HG03565 (cell line): Measurements from ENCODE around the gene AK5.

Source experiments
- ATAC-seq: cut with Tn5 transposase; IDR thresholded peaks from one replicate; pipeline ENCODE4 v1.9.1; 2021; ENCODE audit warnings: mild to moderate bottlenecking, moderate library complexity; ENCODE audit not compliant: unreplicated experiment

The AK5 gene

DNA sequence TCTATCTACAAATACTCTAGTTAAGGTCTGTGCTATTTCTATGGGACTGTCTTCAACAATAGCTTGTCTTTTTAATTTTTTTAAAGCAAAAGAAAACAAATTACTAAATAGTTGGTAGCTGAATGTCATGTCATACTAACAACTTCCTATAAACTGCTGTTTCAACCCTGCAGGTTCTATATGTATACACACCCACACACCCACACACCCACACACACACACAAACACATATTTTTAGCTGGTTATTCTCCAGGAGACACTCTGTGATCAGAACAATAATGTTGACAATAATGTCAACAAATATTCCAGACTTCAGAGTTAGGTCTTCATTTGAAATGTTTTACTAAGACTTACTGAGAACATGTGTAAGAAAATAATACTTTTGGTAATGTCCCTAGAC lies 66.7 kb downstream of the AK5 start:
- ATAC-seq: no peak

DNA sequence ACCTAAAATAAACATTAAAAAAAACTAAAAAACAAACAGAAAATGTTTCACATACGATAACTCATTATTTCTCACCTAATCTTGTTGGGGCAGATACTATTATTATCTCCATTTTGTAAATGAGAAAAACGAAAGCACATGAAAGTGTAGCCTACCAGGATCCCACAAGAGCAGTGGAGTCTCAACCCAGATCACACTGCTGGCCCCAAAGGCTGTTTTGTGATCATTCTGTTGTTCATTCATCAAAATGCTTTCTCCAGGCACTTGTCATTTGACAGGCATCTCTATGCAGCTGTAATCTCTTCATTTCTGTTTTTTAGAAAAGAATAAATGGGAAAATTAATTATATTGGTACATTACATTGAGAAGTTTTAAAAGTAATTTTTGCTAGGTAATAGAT lies 67.5 kb downstream of the AK5 start:
- no peak for ATAC-seq

DNA sequence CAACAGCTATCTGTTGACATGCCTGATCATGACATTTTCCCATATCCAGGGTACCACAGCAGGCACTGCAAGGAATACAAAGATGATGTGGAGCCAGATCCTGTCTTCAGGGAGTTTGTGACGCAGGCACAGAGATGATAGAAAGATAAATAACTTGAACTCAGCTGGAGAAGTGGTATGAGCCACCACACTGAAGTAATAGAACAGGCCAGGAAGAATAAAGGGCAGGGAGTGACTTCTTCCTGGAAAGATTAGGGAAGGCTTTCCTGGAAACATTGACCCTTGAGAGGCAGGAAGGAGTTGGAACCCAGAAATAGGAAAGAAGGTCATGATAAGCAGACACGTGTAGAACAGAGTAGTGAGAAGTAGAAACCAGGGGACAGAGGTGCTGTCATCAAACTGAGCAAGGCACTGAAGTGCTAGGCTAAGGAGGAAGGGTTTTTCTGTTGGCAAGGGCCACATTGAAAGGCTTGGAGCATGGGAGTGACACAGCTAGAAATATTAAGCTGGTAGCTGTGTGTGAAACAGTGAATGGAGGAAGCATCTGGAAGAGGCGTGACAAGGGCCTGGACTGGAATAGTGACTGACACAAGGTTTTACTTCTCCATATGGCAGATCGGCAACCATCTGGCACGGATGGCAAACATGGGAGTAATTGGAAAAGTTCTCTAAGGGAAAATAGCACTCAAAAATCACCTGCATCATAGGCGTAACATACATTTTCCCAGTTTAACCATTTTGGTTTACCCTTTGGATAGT lies 68.4 kb downstream of the AK5 start:
- no peak for ATAC-seq

DNA sequence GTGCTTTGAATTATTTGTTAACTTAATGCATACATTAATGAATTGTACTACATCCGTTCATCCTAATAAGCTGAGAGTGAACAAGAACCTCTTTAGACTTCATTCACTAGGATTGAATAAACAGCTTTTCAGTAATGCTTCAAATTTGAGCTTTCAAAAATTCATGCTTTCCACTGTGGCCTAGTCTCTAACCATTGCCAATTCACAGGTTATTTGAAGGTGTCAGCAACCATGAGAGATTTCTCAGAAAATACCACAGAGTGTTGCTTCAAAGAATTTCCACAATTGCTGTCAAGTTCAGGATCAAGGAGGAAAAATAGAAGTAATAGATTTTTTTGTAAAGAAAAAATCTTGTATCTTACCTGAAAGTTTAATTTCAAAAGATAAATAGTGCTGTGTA lies 72.7 kb downstream of the AK5 start:
- no peak for ATAC-seq

DNA sequence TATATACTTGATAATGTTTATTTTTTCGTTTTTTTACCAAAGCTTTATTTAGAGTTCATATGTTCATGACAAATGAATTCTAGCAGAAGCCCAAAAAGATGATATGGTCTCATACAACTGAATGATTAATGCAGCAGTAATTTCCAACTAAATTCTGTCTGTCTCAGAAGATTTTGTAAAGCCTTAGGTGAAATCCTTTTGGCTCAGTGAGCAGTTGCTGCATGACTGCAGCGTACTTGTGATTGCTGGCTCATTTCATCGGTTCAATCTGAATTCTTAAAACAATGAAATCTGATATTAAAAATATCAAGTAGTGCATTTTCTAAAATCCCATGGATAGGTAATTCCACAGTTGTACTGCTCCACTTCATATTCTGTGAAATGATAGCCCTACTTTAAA lies 73.2 kb downstream of the AK5 start:
- no peak for ATAC-seq

DNA sequence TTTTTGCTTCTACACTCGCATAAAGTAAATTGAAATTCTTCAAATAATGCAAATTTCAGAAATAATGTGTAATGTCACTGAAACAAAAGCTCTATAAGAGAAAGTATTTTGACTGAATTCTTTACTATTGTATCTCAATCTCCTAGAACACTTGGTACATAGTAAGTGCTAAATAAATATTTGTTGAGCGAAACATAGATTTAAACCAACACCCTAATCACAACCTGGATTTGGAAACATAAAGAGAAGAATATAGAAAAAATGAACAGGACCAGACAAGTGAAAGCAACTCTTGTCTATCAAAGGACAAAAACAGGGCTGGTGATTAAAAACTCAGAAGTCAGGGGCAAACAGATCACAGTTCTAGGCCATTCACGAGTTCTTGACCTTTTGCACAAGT lies 74.3 kb downstream of the AK5 start:
- ATAC-seq: no peak

DNA sequence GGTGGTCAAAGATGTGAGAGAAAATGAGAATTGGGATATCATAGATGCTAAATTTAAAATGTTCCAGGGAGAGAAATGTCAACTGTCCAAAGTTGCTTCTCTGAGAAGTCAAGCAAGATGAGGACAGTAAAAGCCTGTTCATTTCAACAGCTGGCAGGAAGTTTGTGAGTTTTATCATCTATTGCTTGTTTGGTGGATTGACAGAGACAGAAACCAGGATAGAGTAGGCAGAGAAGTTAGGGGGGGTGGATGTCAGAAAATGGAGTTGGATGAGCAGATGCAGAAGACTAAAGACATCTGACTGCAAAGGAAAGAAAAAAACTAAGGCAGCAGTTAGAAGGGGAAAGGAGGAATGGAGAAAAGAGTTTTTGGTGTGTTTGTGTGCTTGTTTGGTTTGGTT lies 78.4 kb downstream of the AK5 start:
- ATAC-seq: no peak

DNA sequence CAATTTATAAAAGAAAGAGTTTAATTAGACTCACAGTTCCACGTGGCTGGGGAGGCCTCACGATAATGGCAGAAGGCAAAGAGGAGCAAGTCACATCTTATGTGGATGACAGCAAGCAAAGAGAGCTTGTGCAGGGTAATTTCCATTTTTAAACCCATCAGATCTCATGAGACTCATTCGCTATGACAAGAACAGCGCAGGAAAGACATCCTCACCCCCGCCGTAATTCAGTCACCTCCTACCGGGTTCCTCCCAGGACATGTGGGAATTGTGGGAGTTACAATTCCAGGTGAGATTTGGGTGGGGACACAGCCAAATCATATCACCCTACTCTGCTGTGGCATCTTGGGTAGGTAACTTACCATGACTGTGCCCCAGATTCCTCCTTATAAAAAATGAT lies 79.8 kb downstream of the AK5 start:
- no peak for ATAC-seq

DNA sequence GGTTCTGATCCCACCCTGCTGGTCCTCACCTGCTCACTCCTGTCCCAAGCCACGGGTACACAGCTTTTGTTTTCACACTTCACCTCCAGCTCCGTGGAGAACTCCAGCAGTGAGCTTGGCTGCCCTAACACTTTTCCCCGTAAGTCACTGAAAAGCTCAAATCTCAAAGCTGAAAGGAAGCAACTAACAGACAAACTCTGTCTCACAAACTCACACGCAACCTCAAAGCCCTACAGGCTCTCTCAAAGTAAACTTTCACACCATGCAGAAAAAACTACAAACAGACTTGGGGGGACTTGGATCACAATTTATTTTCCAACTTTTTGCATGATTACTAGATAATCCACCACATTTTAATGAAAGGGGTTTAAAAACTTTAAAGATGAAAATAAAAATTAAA lies 88.3 kb downstream of the AK5 start:
- no peak for ATAC-seq

DNA sequence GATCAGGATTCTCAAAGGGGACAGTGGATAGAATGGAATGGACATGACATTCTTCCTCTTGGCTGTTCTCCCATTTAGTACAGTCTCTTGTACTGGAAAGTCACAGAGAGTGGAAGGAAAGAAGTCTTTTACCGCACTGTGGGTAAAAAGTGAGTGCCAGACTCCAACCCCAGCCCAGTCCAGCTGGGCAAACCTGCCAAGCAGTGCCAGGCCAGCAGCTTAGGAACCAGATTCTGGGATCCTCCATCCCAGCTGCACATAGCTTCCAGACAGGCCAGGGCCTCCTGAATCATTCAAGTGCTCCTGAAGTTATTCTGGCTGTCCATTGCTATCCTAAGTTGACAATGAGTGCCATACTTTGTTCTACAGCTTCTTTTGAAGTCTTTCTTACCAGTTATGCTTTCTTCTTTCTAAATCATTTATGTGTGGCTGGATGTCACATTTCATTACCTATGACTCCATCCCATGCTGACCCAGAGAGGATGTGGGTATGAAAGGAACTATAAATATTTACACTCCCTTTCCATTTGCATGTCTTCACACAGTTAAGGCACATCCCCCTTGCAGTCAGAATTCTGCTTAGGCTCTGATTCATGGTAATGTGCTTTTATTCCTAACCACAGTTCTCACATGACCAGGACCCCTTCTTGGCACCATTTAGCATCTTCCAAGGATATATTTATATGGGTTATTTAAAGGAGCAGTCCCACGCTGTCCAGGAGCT lies 88.9 kb downstream of the AK5 start:
- no peak for ATAC-seq

- no peak for ATAC-seq
Observed at GRCh38 chr1:77371396-77371795, 89.6 kb downstream of the AK5 start.

GRCh38 chr1:77373702-77374101 lies 91.9 kb downstream of the AK5 start:
- no peak for ATAC-seq

GRCh38 chr1:77375541-77375940 lies 93.7 kb downstream of the AK5 start:
- ATAC-seq: no peak

- ATAC-seq: no peak
Observed at GRCh38 chr1:77375990-77376389, 94.2 kb downstream of the AK5 start.

GRCh38 chr1:77378723-77379535 lies 97.1 kb downstream of the AK5 start:
- no peak for ATAC-seq

GRCh38 chr1:77382366-77382765 lies 100.5 kb downstream of the AK5 start:
- no peak for ATAC-seq

DNA sequence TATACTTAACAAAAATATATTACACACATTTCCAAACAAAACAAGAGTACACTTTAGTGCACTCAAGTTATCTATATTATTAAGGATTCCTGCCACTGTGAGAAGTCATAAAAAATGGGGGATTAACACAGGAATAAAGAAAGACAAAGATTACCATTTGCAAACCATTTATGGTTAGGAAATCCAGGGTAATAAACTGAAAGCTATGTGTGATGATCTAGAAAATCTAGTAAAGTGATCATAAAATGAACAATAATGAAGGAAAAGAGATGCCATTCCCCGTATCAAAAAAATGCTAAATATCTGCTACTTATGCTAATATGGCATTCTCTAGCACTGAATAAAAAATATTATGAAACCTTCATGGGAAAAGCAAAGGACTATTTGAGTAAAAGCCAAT lies 101.4 kb downstream of the AK5 start:
- ATAC-seq: no peak

DNA sequence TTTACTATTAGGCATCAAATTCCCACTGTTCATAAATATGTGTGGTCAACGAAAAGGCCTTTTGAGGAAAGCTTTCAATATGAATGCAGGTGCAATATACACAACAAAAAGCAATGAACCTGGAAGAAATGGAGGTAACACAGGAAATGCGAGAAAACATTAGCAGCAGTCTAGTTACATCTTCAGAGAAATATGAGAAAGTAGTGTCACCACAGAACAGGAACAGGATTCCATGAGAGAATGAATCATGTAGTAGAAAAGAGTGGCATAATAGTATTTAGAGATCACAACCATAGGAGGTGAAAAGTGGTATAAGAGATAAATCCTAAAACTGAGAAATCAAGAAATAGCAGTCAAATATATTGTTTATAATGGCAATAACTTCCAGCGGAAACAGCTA lies 103.7 kb downstream of the AK5 start:
- no peak for ATAC-seq

DNA sequence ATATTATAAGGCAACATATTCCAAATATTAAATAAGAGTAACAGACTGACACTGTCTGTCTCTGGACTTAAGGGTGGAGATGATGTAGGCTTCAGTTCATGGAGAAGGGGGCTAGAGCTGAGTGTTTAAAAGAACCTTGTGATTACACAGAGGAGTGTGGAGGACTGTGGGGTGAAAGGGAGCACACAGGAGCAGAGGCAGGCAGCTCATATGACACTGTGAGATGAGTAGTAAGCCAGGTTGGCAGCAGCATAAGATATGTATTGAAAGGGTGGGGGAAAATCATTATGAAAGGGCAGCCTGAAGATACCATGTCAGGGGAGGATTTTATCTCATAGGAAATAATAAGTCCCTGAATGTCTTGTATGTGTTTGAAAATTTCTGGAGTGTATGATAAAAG lies 104.5 kb downstream of the AK5 start:
- ATAC-seq: no peak

GRCh38 chr1:77387553-77387952 lies 105.7 kb downstream of the AK5 start:
- no peak for ATAC-seq

- ATAC-seq: no peak
Observed at GRCh38 chr1:77388661-77389060, 106.8 kb downstream of the AK5 start.

GRCh38 chr1:77392486-77392885 lies 110.7 kb downstream of the AK5 start:
- no peak for ATAC-seq
